Tibial nerve (tissue), 3 donors: ENCODE measurements around the gene TBC1D22B.
A peak's percentile ranks its signal among the peaks of the same experiment; 100 is the strongest.

Experiments
- POLR2A ChIP-seq, 2 donors: fragments of 450-650 bp; IDR thresholded peaks; one replicate each; pipeline ENCODE4 v1.6.1; 2017; ENCODE audit warnings: antibody characterized with exemption in 2 of 2, mild to moderate bottlenecking in 2 of 2, moderate library complexity in 2 of 2
- TF ChIP-seq, protein P1 (sequence below), 5 experiments: fragments of 200-600 bp in 3 of 5; fragments of 450-650 bp in 2 of 5; sonication (generic) in 3 of 5; IDR thresholded peaks; one replicate each; pipeline ENCODE4 v1.5.1; 2016 to 2019; ENCODE audit warnings: antibody characterized with exemption in 5 of 5, mild to moderate bottlenecking in 3 of 5, moderate library complexity in 2 of 5

DNA sequence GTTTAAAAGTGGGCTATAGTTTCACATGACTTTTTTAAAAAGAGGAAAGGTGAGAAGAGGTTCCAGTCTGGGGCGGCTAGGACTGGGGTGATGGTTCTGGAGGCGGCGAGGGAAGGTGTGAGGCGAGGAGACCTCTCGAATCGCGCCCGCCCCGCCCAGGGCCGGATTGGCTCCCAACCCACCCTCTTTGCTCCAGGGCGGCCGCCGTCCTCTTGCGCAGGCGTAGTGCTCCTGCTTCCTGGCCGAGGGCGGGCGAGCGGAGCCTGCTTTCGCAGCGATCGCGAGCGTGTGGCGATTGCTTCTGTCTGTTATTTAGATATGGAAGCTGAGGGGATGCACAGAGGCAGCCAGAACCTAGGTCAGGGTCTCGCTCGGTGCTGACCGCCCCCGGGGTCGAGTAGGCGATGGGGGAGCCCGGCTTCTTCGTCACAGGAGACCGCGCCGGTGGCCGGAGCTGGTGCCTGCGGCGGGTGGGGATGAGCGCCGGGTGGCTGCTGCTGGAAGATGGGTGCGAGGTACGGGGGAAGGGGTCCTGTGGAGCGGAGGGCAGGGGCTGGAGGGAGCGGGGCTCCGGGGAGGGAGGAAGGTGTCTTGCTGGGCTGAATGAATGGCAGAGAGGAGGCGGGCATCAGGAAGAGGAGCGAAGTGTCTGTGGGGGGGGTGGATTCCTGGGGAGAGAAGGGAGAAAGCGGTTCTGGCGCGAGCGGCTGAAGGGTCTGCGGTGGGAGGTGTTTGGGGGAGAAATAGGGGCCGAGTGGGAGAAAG is 96.4 kb downstream of the TBC1D22B start, which contains the start of gene RNF8:
- peak in 1 of 2 donors; percentile 36 for TF ChIP-seq POLR2A (IDR thresholded peaks at IDR 0.05)
- TF ChIP-seq, protein P1, sequence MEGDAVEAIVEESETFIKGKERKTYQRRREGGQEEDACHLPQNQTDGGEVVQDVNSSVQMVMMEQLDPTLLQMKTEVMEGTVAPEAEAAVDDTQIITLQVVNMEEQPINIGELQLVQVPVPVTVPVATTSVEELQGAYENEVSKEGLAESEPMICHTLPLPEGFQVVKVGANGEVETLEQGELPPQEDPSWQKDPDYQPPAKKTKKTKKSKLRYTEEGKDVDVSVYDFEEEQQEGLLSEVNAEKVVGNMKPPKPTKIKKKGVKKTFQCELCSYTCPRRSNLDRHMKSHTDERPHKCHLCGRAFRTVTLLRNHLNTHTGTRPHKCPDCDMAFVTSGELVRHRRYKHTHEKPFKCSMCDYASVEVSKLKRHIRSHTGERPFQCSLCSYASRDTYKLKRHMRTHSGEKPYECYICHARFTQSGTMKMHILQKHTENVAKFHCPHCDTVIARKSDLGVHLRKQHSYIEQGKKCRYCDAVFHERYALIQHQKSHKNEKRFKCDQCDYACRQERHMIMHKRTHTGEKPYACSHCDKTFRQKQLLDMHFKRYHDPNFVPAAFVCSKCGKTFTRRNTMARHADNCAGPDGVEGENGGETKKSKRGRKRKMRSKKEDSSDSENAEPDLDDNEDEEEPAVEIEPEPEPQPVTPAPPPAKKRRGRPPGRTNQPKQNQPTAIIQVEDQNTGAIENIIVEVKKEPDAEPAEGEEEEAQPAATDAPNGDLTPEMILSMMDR (IDR thresholded peaks at IDR 0.05) = no peak
